Central memory CD8-positive, alpha-beta T cell (primary cell): ENCODE results near the gene TRIO.

Experiments
- ATAC-seq: fragments of 150-1000 bp; cut with Tn5 transposase; replicated peaks from 2 replicates; pipeline ENCODE4 v1.10.0; 2022; ENCODE audit warnings: mild to moderate bottlenecking, moderate FRiP score, moderate number of reproducible peaks; ENCODE audit not compliant: poor library complexity, severe bottlenecking; ENCODE audit errors: extremely low read depth
- DNase-seq, 2 donors: peaks; one replicate each; pipeline ENCODE4 v3.0.0; 2021; ENCODE audit warnings: low spot score in 2 of 2
- H3K27ac Mint-ChIP-seq: one replicate; pipeline ENCODE4 v1.8.0; 2022; ENCODE audit warnings: low read depth, mild to moderate bottlenecking, moderate library complexity, mixed read lengths
- H3K27me3 Mint-ChIP-seq: one replicate; pipeline ENCODE4 v1.8.0; 2022; ENCODE audit warnings: mixed read lengths
- H3K36me3 Mint-ChIP-seq: one replicate; pipeline ENCODE4 v1.8.0; 2022; ENCODE audit warnings: mild to moderate bottlenecking, moderate library complexity, mixed read lengths; ENCODE audit not compliant: insufficient read depth
- H3K4me1 Mint-ChIP-seq: one replicate; pipeline ENCODE4 v1.8.0; 2022; ENCODE audit warnings: mixed read lengths
- H3K4me3 Mint-ChIP-seq: one replicate; pipeline ENCODE4 v1.8.0; 2022; ENCODE audit warnings: mild to moderate bottlenecking, moderate library complexity, mixed read lengths
- H3K9me3 Mint-ChIP-seq: one replicate; pipeline ENCODE4 v1.8.0; 2022; ENCODE audit warnings: mixed read lengths

The TRIO gene

DNA sequence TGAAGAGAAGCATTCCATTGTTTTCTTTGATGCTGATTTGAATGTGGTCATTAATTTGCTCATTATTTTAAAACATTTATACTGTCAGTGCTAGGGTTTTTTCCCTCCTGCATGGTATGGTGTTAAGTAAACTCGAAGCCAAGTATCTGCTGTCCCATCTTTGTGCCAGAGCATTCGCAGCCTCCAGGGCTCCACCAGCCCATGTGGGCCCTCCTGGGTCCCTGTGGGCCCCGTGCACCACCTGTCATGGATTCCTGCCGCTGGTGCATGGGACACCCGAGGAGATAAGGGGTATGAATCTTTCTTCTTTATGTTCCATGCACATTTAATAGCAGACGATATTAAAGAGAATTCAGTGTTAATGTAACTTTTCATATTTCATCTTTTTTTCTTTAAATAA lies 95.1 kb downstream of the TRIO start:
- Mint-ChIP-seq H3K36me3 (no peaks in the 10 kb centered on the region), H3K4me1 (no peaks in the 10 kb centered on the region), H3K9me3 (no peaks in the 10 kb centered on the region), H3K27me3 (no peaks in the 10 kb centered on the region), H3K4me3 (no peak overlapping the region), H3K27ac (no peak overlapping the region)
- ATAC-seq (no peak), DNase-seq (no peak)

DNA sequence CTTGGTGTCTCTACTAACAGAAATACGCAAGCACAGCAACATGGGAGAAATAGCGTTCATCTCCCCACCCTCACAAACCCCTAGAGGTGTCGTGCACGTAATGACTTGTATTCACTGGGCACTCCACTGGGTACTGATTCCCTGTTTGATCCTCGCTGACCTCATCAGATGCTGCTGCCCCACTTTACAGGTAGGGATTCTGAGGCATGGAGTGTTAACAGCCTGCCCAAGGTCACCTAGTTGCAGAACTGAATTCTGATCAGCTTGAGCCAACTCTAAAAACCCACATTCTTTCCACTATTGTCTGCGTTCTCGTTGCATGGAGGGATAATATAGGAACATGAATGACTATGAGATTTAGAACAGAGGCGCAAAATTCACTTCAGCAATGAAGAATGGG lies 96.3 kb downstream of the TRIO start:
- ATAC-seq (no peak), DNase-seq (no peak)
- Mint-ChIP-seq H3K4me3 (no peak overlapping the region), H3K4me1 (no peaks in the 10 kb centered on the region), H3K27me3 (no peaks in the 10 kb centered on the region), H3K27ac (no peak overlapping the region), H3K36me3 (no peaks in the 10 kb centered on the region), H3K9me3 (no peaks in the 10 kb centered on the region)

DNA sequence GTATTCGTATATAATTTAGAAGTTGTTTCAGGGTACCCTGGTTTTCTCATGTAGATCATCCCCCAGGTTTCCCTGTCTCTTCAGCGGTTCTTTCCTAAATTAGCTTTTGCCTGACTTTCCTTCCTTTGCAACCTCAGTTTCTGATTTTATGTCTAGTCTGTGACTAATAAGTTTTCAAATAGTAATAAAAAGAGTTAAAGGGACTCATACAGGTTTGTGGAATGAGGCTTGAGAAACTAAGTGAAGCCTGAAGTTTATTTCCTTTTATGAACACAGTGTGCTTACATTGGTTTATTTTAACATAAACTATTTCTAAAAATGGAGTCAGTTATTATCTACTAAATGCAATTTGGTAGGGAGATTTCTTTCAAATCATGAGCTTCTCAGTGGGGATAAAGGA lies 96.8 kb downstream of the TRIO start:
- Mint-ChIP-seq H3K27ac (no peak overlapping the region), H3K27me3 (no peaks in the 10 kb centered on the region), H3K36me3 (no peaks in the 10 kb centered on the region), H3K4me3 (no peak overlapping the region), H3K9me3 (no peaks in the 10 kb centered on the region), H3K4me1 (no peaks in the 10 kb centered on the region)
- DNase-seq (no peak), ATAC-seq (no peak)

DNA sequence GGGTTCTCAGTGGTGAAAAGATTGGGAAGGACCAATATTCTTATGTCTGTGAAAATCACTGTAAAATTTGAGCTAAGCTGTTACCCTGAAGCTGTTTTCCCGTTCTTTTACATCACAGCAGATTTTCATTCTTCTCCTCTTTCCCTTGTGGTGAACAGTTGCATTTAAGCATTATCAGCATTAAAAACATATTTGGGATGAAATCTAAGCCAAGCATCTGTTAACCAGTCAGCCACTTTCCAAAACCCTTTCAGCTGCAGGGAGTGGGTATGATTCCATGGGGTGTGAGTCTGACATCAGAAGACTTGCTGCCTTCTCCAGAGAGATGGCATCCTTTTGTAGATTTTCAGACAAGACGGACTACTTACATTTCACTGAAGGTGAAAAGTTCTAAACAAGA lies 97.2 kb downstream of the TRIO start:
- H3K27ac Mint-ChIP-seq, result no peak overlapping the region
- DNase-seq (no peak), ATAC-seq (no peak)
- no peak overlapping the region for H3K4me3 Mint-ChIP-seq
- no peaks in the 10 kb centered on the region for H3K4me1 Mint-ChIP-seq
- no peaks in the 10 kb centered on the region for H3K9me3 Mint-ChIP-seq
- H3K36me3 Mint-ChIP-seq, result no peaks in the 10 kb centered on the region
- H3K27me3 Mint-ChIP-seq, result no peaks in the 10 kb centered on the region

DNA sequence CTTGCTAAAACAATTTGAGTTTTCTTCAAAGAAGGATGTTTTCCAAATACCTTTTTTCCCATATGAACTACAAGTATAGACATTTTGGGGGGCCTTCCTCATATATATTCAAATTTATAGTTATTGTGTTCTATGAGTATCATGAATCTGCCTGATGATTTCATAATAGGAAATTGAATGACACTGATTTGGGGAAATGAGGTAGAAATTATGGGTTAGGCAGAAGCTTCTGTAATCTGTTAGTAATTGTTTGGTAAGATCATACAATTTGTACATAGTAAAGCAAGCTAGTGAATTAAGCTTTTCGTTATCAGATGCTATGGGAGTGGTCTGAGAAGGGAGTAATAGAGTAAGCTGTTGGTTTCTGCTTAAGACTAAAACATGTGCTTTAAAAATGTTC lies 98.0 kb downstream of the TRIO start:
- Mint-ChIP-seq H3K9me3 (no peaks in the 10 kb centered on the region), H3K36me3 (no peaks in the 10 kb centered on the region), H3K4me1 (no peaks in the 10 kb centered on the region), H3K27ac (no peak overlapping the region), H3K4me3 (no peak overlapping the region), H3K27me3 (no peaks in the 10 kb centered on the region)
- ATAC-seq (no peak), DNase-seq (no peak)

DNA sequence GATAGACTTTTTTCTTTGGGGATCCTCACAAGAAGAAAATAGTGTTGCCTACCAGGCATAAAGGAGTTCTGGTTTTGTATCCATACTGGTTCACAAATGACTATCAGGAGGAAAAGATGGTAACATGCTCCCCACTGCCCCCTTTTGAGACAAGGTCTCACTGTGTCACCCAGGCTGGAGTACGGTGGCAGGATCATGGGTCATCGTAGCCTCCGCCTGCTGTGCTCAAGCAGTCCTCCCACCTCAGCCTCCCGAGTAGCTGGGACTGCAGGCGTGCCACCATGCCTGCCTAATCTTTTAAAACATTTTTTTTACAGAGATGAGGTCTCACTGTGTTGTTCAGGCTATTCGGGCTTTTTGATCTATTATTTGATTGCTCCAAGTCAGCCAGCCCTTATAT lies 99.3 kb downstream of the TRIO start:
- Mint-ChIP-seq H3K4me3 (no peak overlapping the region), H3K27me3 (peaks cover 12% of the 10 kb centered on the region)
- ATAC-seq, result no peak

DNA sequence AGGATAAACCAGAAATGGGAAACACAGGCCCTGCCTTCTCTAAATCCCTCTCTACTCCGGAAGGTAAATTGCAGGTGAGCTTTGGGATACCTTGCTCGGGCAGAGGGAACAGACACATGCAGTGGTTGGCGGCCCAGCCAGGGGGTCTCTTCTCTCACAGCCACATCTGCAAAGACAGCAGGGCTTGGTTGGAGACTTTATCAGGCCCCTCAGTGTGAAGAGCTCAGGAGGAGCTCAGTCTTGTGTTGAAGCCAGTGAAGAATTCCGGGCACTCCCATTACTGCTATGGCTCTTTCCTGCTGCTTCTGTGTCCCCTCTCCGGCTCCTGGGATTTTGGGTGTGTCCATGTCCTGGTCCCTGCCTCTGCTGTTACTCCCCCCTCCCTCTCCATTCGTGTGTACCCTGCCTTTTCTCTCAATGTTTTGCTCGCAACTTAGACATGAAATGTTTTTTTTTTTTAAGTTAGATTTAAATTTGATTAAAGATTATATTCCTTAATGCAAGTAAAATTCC lies 99.8 kb downstream of the TRIO start:
- Mint-ChIP-seq H3K9me3 (no peaks in the 10 kb centered on the region), H3K27ac (no peak overlapping the region), H3K4me1 (no peaks in the 10 kb centered on the region), H3K36me3 (no peaks in the 10 kb centered on the region), H3K27me3 (peaks cover 12% of the 10 kb centered on the region), H3K4me3 (no peak overlapping the region)
- ATAC-seq (no peak), DNase-seq (no peak)

More for the DNA sequence above, 99.3 kb downstream of the TRIO start:
- Mint-ChIP-seq H3K27ac (no peak overlapping the region), H3K4me1 (no peaks in the 10 kb centered on the region), H3K36me3 (no peaks in the 10 kb centered on the region), H3K9me3 (no peaks in the 10 kb centered on the region)
- no peak for DNase-seq

DNA sequence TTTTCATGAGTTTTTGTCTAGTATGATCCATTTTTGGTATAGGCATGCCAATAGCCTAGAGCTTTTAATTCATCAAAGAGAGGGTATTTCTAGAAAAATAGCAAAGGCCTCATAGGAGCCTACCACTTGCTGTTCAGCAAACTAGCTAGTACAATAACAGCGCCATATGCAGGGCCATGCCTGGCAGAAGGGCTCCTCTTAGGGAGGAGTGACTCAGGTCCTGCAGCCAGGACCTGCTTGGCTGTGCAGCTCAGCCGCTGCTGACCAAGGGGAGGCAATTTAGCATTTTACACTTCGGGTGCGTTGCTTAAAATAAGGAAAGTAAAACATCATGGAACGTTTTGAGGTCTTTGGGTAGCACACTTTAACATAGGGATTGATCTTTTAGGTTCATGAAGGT lies 100.6 kb downstream of the TRIO start:
- Mint-ChIP-seq H3K27ac (no peak overlapping the region), H3K4me1 (no peaks in the 10 kb centered on the region), H3K27me3 (peaks cover 12% of the 10 kb centered on the region), H3K36me3 (no peaks in the 10 kb centered on the region), H3K9me3 (no peaks in the 10 kb centered on the region), H3K4me3 (no peak overlapping the region)
- no peak for ATAC-seq
- no peak for DNase-seq

DNA sequence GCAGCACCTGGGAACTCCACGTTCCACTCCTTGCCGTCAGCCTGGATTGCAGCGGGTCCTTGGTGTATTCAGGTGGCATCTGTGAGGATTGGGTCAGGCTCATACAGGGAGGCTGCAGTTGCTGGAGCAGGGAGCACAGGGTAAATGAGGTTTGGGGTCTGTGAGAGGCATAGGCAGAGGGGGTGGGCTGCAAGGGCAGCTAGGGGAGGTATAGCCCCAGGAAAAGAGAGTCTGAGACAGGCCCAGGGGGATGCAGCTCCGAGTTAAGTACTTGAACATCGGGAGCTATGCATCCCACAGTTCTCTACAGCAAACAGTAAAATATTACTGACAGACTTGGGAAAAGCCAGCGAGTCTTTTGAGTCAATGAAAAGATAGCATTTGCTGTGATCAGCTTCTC lies 101.6 kb downstream of the TRIO start:
- Mint-ChIP-seq H3K4me1 (no peaks in the 10 kb centered on the region), H3K27ac (no peak overlapping the region), H3K4me3 (no peak overlapping the region), H3K9me3 (no peaks in the 10 kb centered on the region), H3K27me3 (peaks cover 12% of the 10 kb centered on the region), H3K36me3 (no peaks in the 10 kb centered on the region)
- ATAC-seq (no peak), DNase-seq (no peak)

DNA sequence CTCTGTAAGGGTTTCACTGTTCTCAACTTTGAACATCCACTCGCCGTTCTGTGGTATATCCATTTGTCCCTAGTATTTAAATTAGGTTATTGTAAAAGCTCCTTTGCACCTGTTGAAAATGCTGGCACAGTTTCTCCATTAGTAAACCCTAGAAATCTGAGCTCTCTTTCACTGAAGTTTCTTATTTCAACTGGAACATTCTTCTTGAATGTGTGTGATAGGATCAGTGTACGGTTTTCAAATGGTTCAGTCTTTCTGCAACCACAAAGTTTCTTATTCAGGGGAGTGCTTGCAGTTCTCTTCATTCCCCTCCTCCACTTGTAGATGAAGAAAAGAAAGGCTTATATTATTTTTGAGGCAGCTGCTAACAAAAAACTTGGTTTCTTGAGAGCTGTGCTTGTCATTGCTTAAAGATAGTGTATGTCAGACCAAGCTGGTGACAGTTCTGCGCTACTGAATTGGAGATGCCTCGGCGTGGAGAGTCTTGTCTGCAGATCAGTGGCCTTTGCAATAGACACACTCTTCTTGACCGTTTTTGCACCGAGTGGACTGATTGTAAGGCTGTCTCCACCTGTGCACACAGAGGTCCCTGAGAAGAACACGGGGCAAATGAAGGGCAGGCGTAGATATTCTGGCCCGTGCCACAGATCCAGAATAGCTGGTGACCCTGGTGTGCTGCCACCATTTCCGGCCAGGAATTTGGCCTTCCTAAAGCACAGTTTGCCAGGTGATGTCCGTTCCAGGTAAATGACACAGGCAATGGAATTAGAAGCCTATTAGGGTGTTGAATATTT lies 102.2 kb downstream of the TRIO start:
- Mint-ChIP-seq H3K9me3 (no peaks in the 10 kb centered on the region), H3K4me3 (no peak overlapping the region), H3K27ac (no peak overlapping the region), H3K4me1 (peaks cover under 1% of the 10 kb centered on the region), H3K27me3 (peaks cover 12% of the 10 kb centered on the region), H3K36me3 (no peaks in the 10 kb centered on the region)
- DNase-seq (no peak), ATAC-seq (no peak)

DNA sequence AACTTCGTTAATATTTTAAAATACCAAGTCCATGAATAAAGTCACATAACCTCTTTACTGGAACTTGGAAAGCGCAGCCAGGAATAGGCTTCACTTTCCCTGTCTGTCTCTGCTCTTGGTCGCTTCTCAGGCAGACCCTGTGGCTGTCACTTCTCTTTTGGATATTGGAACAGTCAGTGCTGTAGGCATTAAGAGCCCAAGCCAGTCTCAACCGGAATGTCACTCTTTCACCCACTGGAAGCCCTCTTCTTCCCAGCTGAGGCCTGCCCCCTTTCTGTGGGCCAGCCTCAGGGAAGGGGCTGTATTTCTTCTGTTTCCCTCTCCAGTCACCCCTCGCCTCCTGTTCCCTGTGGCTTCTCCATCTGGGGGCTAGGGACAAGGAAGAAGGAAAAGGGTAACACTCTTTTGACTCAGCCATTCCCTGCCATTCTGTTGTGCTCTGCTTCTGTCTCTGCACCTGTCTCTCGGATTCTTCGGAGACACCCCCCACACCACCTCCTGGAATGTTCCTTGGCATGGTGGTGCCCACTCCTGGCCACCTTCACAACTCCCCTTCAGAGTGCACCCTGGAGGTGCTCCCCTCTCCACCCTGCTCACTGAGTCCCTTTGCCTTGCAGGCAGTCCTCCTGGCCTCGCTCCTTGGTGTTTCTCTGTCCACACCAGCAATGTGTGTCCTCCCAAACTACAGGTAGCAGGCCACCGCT lies 103.4 kb downstream of the TRIO start:
- peaks cover 12% of the 10 kb centered on the region for H3K27me3 Mint-ChIP-seq
- no peaks in the 10 kb centered on the region for H3K9me3 Mint-ChIP-seq
- DNase-seq (no peak), ATAC-seq (no peak)
- H3K27ac Mint-ChIP-seq, result no peak overlapping the region
- H3K36me3 Mint-ChIP-seq, result no peaks in the 10 kb centered on the region
- peaks cover 6% of the 10 kb centered on the region for H3K4me1 Mint-ChIP-seq
- H3K4me3 Mint-ChIP-seq, result no peak overlapping the region

DNA sequence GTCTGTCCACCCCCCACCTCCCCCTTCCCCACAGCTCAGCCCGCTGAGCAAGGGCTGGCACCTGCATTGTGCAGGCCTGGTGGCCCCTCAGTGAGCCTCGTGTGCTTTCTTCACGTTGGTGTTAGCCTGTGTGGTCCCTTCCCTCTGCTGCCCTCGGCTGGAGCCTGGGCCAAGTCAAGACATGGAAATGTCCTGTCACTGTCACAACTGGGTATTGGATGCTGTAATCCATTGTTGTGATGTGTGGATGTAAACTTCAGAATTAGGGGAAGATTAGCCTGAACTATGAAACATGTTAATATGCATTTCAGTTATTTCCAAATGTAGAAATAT lies 103.9 kb downstream of the TRIO start:
- ATAC-seq (no peak), DNase-seq (no peak)
- Mint-ChIP-seq H3K27me3 (peaks cover 12% of the 10 kb centered on the region), H3K4me1 (peaks cover 7% of the 10 kb centered on the region), H3K27ac (no peak overlapping the region), H3K4me3 (no peak overlapping the region), H3K9me3 (no peaks in the 10 kb centered on the region), H3K36me3 (no peaks in the 10 kb centered on the region)
